Caki2 (cell line): Measurements from ENCODE around the gene SOX30. TPM values are rescaled to one million over a fixed set of nuclear protein-coding genes. Genes with fewer than 3 reads are reported as not detected.

Experiments used
- DNase-seq: peaks from one replicate; pipeline ENCODE4 v3.0.0-alpha.2; 2015; ENCODE audit warnings: low read depth
- in situ Hi-C: cut with HindIII; loops from 2 replicates; pipeline ENCODE4 v1.10.0; 2016; ENCODE audit warnings: low sequenced_read_pairs, low pct_unique_long_range_greater_than_20kb, mixed read lengths
- total RNA-seq: library from RNA; depleted of rRNA; stranded (reverse); fragments of >200 nt; shearing (Covaris generic); gene quantifications from 2 replicates; pipeline ENCODE4 v1.2.3, GENCODE V29; 2014; ENCODE audit warnings: low replicate concordance; rRNA removed

Gene SOX30
- total RNA-seq, 1 experiment from 2014 or later: not detected

DNA sequence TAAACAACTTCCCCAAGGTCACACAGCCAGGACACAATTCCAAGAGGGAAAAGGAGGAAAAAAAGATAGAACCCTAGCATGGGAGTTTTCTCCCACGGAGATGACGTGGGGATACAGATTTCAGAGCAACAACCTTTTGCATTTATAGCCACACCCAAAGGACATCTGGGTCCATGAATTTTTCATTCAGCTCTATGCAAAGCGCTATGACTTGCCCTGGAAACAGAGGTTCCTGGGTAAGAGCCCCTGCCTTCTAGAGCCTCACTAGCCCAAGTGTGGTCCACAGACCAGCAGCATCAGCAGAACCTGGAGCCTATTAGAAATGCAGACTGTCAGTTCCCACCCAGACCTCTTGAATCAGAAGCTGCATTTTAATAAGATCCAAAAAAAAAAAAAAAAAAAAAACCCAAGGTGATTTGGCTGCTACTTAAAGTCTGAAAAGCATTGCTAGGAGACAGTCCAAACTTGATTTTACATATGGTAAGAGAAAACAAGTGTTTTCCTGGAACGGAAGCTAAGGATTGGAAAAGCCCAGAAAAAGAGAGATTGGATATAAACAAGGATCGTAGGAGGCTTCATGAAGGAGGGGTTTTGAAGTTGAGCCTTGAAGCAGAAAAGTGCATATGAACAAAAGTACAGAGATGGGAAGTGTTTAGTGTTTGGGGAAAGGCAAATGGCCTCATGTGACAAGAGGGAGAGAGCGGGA is 59.0 kb downstream of the SOX30 start:
- no peak for DNase-seq
- in situ Hi-C loops: no loop called here

DNA sequence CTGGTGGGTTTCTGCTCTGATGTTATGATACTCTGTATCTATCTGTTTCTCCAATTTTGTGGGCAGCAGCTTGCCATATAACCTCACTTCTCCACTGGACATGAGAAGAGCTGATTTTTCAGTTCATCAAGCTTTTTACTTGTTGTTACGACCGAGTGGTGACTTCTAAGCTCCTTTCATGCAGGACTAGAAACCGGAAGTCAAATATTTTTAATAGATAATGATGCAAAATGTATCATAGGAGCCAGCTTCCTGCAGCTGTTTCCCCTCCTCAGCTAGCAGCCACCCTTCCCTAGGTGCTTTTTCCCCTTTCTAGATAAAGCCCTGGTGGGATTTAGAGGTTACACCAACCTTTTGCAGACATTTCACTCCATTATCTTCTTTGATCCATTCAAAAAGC is 59.6 kb downstream of the SOX30 start:
- in situ Hi-C loops: no loop called here

DNA sequence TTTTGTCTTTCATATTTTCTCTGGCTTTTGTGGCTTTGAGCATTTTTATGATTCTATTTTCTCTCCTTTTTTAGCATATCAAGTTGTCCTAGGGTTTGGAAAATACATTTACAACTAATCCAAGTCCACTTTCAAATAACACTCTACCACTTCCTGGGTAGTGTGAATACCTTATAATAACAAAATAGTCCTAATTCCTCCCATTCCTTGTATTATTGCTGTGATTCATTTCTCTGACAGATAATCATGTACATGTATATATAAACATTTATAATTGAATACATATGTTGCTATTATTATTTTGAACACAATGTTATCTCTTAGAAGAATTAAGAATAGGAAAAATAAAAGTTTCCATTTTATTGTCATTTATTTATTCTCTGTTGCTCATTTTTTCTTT is 61.8 kb downstream of the SOX30 start:
- in situ Hi-C loops: no loop called here
- no peak for DNase-seq

More for the DNA sequence above, 59.6 kb downstream of the SOX30 start:
- DNase-seq: no peak

DNA sequence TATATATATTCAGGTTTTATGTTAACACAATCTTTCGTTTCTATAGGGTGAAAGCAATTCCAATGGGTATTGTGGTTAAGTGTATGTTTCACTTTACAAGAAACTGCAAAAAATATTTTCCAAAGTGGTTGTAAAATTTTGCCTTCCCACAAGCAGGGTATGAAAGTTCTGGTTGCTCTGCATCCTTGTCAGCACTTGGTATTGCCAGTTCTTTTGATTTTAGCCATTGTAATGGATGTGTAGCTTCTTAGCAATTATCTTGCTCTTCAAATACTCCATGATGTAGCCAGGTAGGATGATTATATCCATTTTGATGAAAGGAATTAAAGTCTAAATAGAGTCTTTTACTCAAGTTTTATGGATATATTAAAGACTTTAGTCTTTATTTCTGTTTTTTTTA is 67.6 kb downstream of the SOX30 start:
- in situ Hi-C loops: no loop called here

DNA sequence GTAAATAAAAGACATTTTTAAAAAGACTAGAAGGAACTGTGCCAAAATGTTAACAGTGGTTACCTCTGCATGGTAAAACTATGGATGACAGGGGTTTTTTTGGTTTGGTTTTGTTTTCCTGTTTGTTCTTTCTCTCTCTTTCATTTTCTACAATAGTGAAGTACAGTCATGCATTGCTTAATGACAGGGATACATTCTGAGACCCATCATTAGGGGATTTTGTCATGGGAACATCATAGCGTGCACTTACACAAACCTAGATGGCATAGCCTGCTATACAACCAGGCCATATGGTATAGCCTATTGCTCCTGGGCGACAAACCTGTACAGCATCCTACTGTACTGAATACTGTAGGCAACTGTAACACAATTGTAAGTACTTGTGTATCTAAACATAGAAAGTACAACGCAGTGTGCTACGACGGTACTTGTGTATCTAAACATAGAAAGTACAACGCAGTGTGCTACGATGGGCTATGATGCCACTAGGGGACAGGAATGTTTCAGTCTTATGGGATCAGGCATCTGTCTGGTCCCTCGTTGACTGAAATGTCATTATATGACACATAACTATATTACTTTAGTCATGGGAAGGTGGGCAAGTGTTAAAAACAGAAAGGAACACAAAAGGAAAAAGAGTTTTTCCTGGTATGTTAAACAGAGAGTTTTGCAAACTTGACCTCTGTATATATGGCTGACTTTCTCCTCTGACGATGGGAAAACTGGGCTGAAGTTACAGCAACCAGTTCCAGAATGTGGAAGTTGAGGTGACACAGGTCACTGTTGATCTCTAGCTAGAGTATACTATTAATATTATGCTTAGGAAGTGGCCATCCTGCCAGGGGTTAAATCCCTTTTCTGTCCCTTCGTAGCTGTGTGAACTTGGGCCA is 69.3 kb downstream of the SOX30 start:
- no peak for DNase-seq
- in situ Hi-C loops: no loop called here

More for the DNA sequence above, 67.6 kb downstream of the SOX30 start:
- DNase-seq: no peak

DNA sequence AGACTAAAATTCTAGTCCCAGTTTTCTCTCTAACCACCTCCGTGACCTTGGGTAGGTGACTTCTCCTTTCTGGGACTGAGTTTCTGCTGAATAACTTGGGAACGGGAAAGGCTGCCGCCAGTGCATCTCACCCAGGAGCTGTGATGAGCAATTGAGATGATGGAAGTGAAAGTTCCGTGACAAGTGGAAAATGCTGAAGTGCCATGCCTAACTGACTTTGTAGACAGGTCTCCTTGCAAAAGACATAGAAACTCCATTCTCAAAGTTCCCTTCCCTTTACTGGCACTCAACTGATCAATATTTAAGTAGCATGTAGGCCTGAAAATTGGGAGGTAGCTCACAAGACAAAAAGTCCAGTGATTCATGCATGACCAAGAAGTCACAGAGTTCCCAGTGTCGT is 70.3 kb downstream of the SOX30 start:
- in situ Hi-C loops: no loop called here
- no peak for DNase-seq

DNA sequence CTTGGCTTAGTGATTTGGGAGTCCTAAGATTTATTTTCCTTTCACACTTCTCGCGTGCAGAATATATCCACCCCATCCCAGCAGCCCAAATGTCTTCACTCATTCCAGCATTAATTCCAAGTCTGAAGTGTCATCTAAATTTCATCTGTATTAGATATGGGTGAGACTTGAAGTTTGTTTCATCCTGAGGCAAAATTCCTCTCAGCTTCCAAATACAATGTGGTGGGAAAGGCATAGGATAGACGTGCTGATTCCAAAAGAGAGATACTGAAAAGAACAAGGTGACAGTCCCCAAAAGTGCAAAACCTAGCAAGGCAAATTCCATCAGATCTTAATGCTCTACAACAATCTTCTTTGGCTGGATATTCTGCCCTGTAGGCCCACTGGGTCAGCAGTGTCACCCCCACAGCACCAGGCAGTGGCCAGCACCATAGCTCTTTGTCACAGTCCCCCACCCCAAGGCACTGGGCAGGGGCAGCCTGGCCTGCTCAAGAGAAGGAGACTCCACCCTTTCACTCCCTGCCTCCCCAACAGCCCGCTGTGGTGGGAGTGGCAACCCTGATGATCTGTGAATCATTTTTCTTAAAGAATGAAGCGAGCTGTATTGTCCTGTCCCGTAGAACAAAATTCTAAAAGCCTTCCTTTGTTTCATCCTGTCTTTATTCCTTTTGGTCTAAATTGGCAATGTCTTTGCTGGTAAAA is 74.0 kb downstream of the SOX30 start:
- no peak for DNase-seq
- in situ Hi-C loops: no loop called here

DNA sequence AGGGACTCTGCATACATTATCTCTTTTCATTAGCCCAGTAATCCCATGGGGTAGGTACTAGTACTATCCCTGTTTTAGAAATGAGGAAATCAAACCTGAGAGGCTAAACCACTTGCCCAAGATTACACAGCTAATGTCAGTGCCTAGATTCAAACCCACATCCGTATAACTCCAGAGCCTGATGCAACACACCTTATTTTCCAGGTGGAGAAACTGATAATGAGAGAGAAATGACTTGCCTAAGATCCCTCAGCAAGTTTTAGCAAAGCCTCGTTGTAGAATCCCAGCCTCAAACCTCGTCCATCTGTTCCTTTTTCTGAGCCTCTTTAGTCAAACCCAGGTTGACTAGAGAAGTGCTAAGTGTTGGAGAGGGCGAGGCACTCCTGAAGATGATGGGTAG is 75.6 kb downstream of the SOX30 start:
- in situ Hi-C loops: no loop called here
- DNase-seq: no peak

Other genes with a start within 250 kb of the SOX30 start
- gene NIPAL4, start 192.2 kb downstream of the SOX30 start, total RNA-seq: not detected in 2 replicates
- 6.8 and 9.1 TPM in 2 replicates for gene ADAM19, start 76.7 kb downstream of the SOX30 start, total RNA-seq
- not detected in 2 replicates for gene C5orf52, start 19.1 kb upstream of the SOX30 start, total RNA-seq
- 28.8 and 29.0 TPM in 2 replicates for gene THG1L, start 79.0 kb upstream of the SOX30 start, total RNA-seq
- 1.5 and 3.9 TPM in 2 replicates for gene LSM11, start 91.3 kb upstream of the SOX30 start, total RNA-seq
- gene CLINT1, start 206.7 kb upstream of the SOX30 start, total RNA-seq: 89.3 and 91.4 TPM in 2 replicates